ENCODE results near the gene BCL11B.

DNA sequence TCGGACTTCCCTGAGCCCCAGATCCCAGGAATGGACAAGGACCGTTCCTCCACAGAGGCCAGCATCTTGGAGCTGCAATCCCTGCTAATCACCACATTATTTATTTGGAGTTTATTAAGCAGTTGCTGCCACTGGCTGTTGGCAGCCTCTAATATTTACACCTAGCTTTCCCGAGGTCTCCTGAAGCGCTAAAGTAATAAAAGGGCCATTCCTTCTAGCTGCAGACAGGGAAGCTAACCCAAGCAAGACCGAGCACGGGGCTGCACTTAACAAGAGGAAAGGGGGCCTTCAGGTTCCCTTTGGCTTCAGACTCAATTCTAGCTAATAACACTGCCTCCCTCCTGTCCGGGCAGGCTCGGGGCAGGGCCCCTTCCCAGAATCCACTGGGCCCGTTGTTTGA, 63.7 kb downstream of the BCL11B start:
- TF ChIP-seq, protein P1, sequence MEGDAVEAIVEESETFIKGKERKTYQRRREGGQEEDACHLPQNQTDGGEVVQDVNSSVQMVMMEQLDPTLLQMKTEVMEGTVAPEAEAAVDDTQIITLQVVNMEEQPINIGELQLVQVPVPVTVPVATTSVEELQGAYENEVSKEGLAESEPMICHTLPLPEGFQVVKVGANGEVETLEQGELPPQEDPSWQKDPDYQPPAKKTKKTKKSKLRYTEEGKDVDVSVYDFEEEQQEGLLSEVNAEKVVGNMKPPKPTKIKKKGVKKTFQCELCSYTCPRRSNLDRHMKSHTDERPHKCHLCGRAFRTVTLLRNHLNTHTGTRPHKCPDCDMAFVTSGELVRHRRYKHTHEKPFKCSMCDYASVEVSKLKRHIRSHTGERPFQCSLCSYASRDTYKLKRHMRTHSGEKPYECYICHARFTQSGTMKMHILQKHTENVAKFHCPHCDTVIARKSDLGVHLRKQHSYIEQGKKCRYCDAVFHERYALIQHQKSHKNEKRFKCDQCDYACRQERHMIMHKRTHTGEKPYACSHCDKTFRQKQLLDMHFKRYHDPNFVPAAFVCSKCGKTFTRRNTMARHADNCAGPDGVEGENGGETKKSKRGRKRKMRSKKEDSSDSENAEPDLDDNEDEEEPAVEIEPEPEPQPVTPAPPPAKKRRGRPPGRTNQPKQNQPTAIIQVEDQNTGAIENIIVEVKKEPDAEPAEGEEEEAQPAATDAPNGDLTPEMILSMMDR (IDR thresholded peaks at IDR 0.05): no peak
- TF ChIP-seq POLR2A (IDR thresholded peaks at IDR 0.05): no peak

All from gastroesophageal sphincter (tissue), 3 donors.